Adrenal gland (tissue), 12 donors: Measurements from ENCODE around the gene TFG. TPM values are rescaled to one million over a fixed set of nuclear protein-coding genes. Genes with fewer than 3 reads are reported as not detected.

ENCODE experiments used
- DNase-seq, 7 donors: peaks; one replicate each; pipeline ENCODE4 v3.0.0-alpha.2; 2019 to 2020
- H3K27ac ChIP-seq, 5 donors: fragments of 200-600 bp; sonication (generic) in 4 of 5; 1 replicate in 3 of 5; 2 replicates in 2 of 5; pipeline versions ENCODE4 v1.5.1 to v1.8.0; 2016 to 2020; ENCODE audit warnings: mild to moderate bottlenecking in 1 of 5
- H3K27me3 ChIP-seq: fragments of 200-600 bp; 2 replicates; pipeline ENCODE4 v1.8.0; 2021
- H3K36me3 ChIP-seq, 2 donors: fragments of 200-600 bp; replicated peaks in 1 of 2; 1 replicate in 1 of 2; 2 replicates in 1 of 2; pipeline versions ENCODE4 v1.5.1 to v1.8.0; 2018 to 2022
- H3K4me1 ChIP-seq, 2 donors: fragments of 200-600 bp; replicated peaks in 1 of 2; 1 replicate in 1 of 2; 2 replicates in 1 of 2; pipeline versions ENCODE4 v1.5.1 to v1.8.0; 2018 to 2021
- H3K4me3 ChIP-seq, 4 donors: fragments of 200-600 bp; sonication (generic) in 3 of 4; one replicate each; pipeline ENCODE4 v1.5.1; 2016 to 2018
- H3K9me3 ChIP-seq, 3 donors: fragments of 200-600 bp; sonication (generic) in 1 of 3; replicated peaks in 1 of 3; 1 replicate in 2 of 3; 2 replicates in 1 of 3; pipeline versions ENCODE4 v1.5.1 to v1.8.0; 2016 to 2021
- CTCF ChIP-seq, 6 experiments: fragments of 450-650 bp in 4 of 6; fragments of 200-600 bp in 2 of 6; sonication (generic) in 1 of 6; IDR thresholded peaks; 1 replicate in 5 of 6; 2 replicates in 1 of 6; pipeline versions ENCODE4 v1.5.1 to v1.8.0; 2016 to 2021; ENCODE audit warnings: antibody characterized with exemption in 6 of 6, mild to moderate bottlenecking in 2 of 6, moderate library complexity in 1 of 6
- POLR2A ChIP-seq, 2 donors: fragments of 450-650 bp; IDR thresholded peaks; one replicate each; pipeline ENCODE4 v1.6.1; 2017; ENCODE audit warnings: antibody characterized with exemption in 2 of 2, mild to moderate bottlenecking in 2 of 2, moderate library complexity in 1 of 2
- WGBS, 4 donors: extraction: QIAGEN DNeasy Blood & Tissue Kit in 2 of 4; methylation state at CpG; one replicate each; pipeline versions ENCODE4 v1.1.5 to v1.1.7; 2013 to 2017; 5-methylcytosine and 5-hydroxymethylcytosine counted together
- intact Hi-C, 2 donors: fragments of 100-400 bp; cut with DNase I; formaldehyde crosslinking; loops; one replicate each; pipeline versions ENCODE4 v1.14.1 to v1.15.0; 2022 to 2023
- polyA plus RNA-seq, 3 donors: library from polyadenylated mRNA; stranded (reverse); fragments of 200-250 nt in 2 of 3; fragments of 350-450 nt in 1 of 3; fragmentation: Illumina TruSeq in 1 of 3; extraction: RNeasy Lipid Tissue Mini Kit (QIAGEN cat#74804) in 1 of 3; gene quantifications; one replicate each; pipeline ENCODE4 v1.2.3, GENCODE V29; 2013 to 2014
- total RNA-seq, 9 donors: library from RNA; depleted of rRNA in 4 of 9; stranded (reverse); fragments of >200 nt in 4 of 9; fragments of 120-200 nt in 1 of 9; fragmentation: NEBNext Ultra II Directional in 1 of 9; extraction: Animal tissue kit (Norgen Biotek cat#: 25700) in 1 of 9; gene quantifications; one replicate each; pipeline versions ENCODE4 v1.1.0 to v1.2.4, GENCODE V29; 2013 to 2023
- donor health status: healthy with polysubstance abuse.
- donor health status: Bipolar disorder and iron deficiency.
- donor health status: DM: yes; HTN: yes; CAD: no.
- donor health status: DM: no; HTN: no; CAD: no.
- donor health status: DM: no; HTN: no; CAD: no.
- donor health status: DM: yes; HTN: yes; CAD: no.

TFG gene
- total and polyA plus RNA-seq, 12 donors = 51.1 to 268 (median 81.3) TPM

GRCh38 chr3:100682854-100683760 is 26.2 kb upstream of the TFG start:
- TF ChIP-seq POLR2A (IDR thresholded peaks at IDR 0.05) (no peak), CTCF (IDR thresholded peaks at IDR 0.05) (no peak)
- H3K36me3 ChIP-seq = no peaks in the 10 kb centered on the region
- no peak overlapping the region for H3K27ac ChIP-seq
- H3K27me3 ChIP-seq = no peaks in the 10 kb centered on the region
- no peaks in the 10 kb centered on the region for H3K9me3 ChIP-seq
- intact Hi-C loops = no loop called here
- DNase-seq = no peak
- 79 to 87% (median 80%) methylated on average over 14 to 18 of the region's 18 CpGs for WGBS, 4 donors
- no peaks in the 10 kb centered on the region for H3K4me1 ChIP-seq
- no peak overlapping the region for H3K4me3 ChIP-seq

- peaks cover 17% of the 10 kb centered on the region for H3K27me3 ChIP-seq
- H3K9me3 ChIP-seq = no peaks in the 10 kb centered on the region
- H3K4me3 ChIP-seq = no peak overlapping the region
- no peak overlapping the region for H3K27ac ChIP-seq
- no peak for DNase-seq
- no peaks in the 10 kb centered on the region for H3K36me3 ChIP-seq
- no peaks in the 10 kb centered on the region for H3K4me1 ChIP-seq
- TF ChIP-seq CTCF (IDR thresholded peaks at IDR 0.05) (no peak), POLR2A (IDR thresholded peaks at IDR 0.05) (no peak)
- intact Hi-C loops = no loop called here
Observed at GRCh38 chr3:100693225-100693624, 16.1 kb upstream of the TFG start.

- Histone ChIP-seq H3K4me3 (no peak overlapping the region), H3K27ac (no peak overlapping the region), H3K27me3 (peaks cover 17% of the 10 kb centered on the region), H3K36me3 (no peaks in the 10 kb centered on the region), H3K9me3 (no peaks in the 10 kb centered on the region), H3K4me1 (no peaks in the 10 kb centered on the region)
- DNase-seq = no peak
- intact Hi-C loops = no loop called here
- WGBS, 4 donors = 47 to 71% (median 61%) methylated on average over 2 of the region's 2 CpGs
- TF ChIP-seq CTCF (IDR thresholded peaks at IDR 0.05) (no peak), POLR2A (IDR thresholded peaks at IDR 0.05) (no peak)
Observed at GRCh38 chr3:100695696-100696095, 13.6 kb upstream of the TFG start.

- 52 to 69% (median 59%) methylated on average over 3 of the region's 3 CpGs for WGBS, 4 donors
- no peaks in the 10 kb centered on the region for H3K9me3 ChIP-seq
- no peaks in the 10 kb centered on the region for H3K4me1 ChIP-seq
- H3K27me3 ChIP-seq = peaks cover 18% of the 10 kb centered on the region
- H3K27ac ChIP-seq = no peak overlapping the region
- intact Hi-C loops = no loop called here
- H3K36me3 ChIP-seq = no peaks in the 10 kb centered on the region
- H3K4me3 ChIP-seq = no peak overlapping the region
- DNase-seq = no peak
- TF ChIP-seq CTCF (IDR thresholded peaks at IDR 0.05) (no peak), POLR2A (IDR thresholded peaks at IDR 0.05) (no peak)
Observed at GRCh38 chr3:100696161-100696560, 13.1 kb upstream of the TFG start.
